IPS-20b (cell line): ENCODE data around the gene POU2F3.

Experiments
- H3K27ac ChIP-seq: one replicate; pipeline ENCODE4 v1.5.1; 2013; ENCODE audit warnings: low read length
- H3K27me3 ChIP-seq: 2 replicates; pipeline ENCODE4 v1.6.1; 2013; ENCODE audit warnings: mild to moderate bottlenecking, low read length, inconsistent platforms; ENCODE audit not compliant: insufficient read depth
- H3K36me3 ChIP-seq: 2 replicates; pipeline ENCODE4 v1.6.1; 2013; ENCODE audit warnings: low read depth, mild to moderate bottlenecking, inconsistent platforms, low read length, moderate library complexity; ENCODE audit not compliant: insufficient read depth
- H3K4me1 ChIP-seq: 2 replicates; pipeline ENCODE4 v1.6.1; 2013; ENCODE audit warnings: mild to moderate bottlenecking, control low read depth, inconsistent platforms, low read length, moderate library complexity; ENCODE audit not compliant: insufficient read depth
- H3K4me3 ChIP-seq: 2 replicates; pipeline ENCODE4 v1.5.1; 2013; ENCODE audit warnings: mild to moderate bottlenecking, low read length, inconsistent platforms
- H3K9ac ChIP-seq: 2 replicates; pipeline ENCODE4 v1.6.1; 2013; ENCODE audit warnings: low read depth, mild to moderate bottlenecking, inconsistent platforms, low read length, moderate library complexity
- H3K9me3 ChIP-seq: 2 replicates; pipeline ENCODE4 v1.6.1; 2013; ENCODE audit warnings: mild to moderate bottlenecking, low read depth, low read length, inconsistent platforms; ENCODE audit not compliant: insufficient read depth

The POU2F3 gene

DNA sequence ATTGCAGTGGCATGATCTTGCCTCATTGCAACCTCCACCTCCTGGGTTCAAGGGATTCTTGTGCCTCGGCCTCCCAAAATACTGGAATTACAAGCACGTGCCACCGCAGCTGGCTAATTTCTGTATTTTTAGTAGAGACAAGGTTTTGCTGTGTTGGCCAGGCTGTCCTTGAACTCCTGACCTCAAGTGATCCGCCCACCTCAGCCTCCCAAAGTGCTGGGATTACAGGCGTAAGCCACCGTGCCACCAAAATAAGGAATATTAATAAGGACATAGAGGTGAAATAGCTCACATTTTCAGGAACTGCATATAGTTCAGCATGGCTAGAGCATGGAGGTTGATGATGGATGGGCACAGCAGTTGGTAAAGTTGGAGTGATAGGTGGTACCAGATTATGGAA, 117.7 kb downstream of the POU2F3 start:
- Histone ChIP-seq H3K9ac (no peak overlapping the region), H3K4me3 (no peak overlapping the region), H3K27me3 (no peaks in the 10 kb centered on the region), H3K27ac (no peak overlapping the region), H3K4me1 (peaks cover 8% of the 10 kb centered on the region; the same call in 1 of the 2 replicates), H3K9me3 (no peaks in the 10 kb centered on the region; the same call in 1 of the 2 replicates), H3K36me3 (no peaks in the 10 kb centered on the region)

DNA sequence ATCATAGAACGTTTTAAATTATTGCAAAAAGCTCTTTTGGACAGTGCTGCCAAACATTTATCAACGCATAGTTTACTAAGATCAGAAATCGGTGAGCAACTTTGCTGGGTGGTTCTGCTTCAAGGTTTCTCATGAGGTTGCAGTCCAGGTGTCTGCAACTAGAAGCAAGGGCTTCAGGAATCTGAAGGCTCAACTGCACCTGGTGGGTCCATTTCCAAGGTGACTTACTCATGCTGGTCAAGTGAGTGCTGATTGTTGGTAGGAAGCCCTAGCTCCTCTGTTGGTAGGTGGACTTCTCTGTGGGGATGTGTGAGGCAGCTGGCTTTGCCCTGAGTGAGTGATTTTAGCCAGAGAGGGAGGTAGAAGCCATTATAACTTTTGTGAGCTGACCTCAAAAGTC, 118.8 kb downstream of the POU2F3 start:
- Histone ChIP-seq H3K36me3 (no peaks in the 10 kb centered on the region), H3K9me3 (no peaks in the 10 kb centered on the region; the same call in 1 of the 2 replicates), H3K27ac (no peak overlapping the region), H3K4me3 (no peak overlapping the region), H3K4me1 (peaks cover 5% of the 10 kb centered on the region; the same call in 1 of the 2 replicates), H3K27me3 (no peaks in the 10 kb centered on the region), H3K9ac (no peak overlapping the region)

DNA sequence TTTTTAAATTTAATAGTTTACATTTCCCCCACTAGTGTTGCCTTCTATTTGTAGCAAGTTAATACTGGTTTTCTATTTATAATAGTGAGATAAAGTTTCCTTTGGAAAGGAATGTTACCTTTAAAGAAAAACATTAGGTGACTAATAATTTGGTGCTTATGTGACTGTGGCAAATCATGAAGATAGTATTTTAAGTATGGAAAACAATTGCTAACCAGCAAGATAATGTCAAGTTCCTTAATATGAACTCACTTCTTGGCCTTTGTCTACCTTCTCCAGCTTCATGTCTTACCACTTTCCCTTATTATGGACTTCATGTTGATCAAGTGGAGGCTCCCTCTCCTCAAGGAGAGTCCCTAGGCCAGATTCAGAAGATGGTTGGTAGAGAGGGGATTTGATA, 123.5 kb downstream of the POU2F3 start:
- Histone ChIP-seq H3K4me3 (no peak overlapping the region), H3K9me3 (no peaks in the 10 kb centered on the region; the same call in 1 of the 2 replicates), H3K27ac (no peak overlapping the region), H3K36me3 (no peaks in the 10 kb centered on the region), H3K27me3 (no peaks in the 10 kb centered on the region), H3K9ac (no peak overlapping the region), H3K4me1 (no peaks in the 10 kb centered on the region)

DNA sequence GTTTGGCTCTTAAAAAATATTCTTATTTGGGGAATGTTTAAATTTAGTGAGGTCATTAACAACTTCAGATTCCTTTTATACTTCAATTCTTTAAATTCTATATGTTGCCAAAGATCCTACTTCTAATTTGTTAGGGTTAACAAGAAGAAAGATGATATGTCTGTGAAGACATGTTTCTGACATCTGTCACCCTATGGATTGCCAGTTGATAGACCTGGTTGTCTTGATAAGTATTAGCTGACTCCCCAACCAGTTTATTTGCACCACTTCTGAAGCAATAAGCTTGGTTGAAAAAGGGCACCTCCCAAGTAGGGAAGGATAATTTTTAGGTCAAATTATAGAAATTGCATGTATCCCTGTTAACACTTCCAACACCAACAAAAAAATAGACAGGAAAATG, 125.6 kb downstream of the POU2F3 start:
- no peak overlapping the region for H3K9ac ChIP-seq
- H3K4me3 ChIP-seq = no peak overlapping the region
- no peaks in the 10 kb centered on the region; the same call in 1 of the 2 replicates for H3K9me3 ChIP-seq
- H3K27ac ChIP-seq = no peak overlapping the region
- H3K27me3 ChIP-seq = no peaks in the 10 kb centered on the region
- H3K4me1 ChIP-seq = peaks cover 5% of the 10 kb centered on the region; the same call in 1 of the 2 replicates
- H3K36me3 ChIP-seq = no peaks in the 10 kb centered on the region
